ENCODE results near the gene NECTIN1. TPM values are rescaled to one million over a fixed set of nuclear protein-coding genes. Genes with fewer than 3 reads are reported as not detected.

The NECTIN1 gene
- total RNA-seq, 4 donors from 2014 or later = 112 to 176 (median 164) TPM

- WGBS = 71% methylated on average over 13 of the region's 13 CpGs
- Histone ChIP-seq H3K4me1 (peaks cover 4% of the 10 kb centered on the region), H3K27ac (no peak overlapping the region), H3K27me3 (no peaks in the 10 kb centered on the region), H3K36me3 (no peaks in the 10 kb centered on the region), H3K4me3 (no peak overlapping the region), H3K9me3 (no peaks in the 10 kb centered on the region)
- DNase-seq (ENCODE audit: low spot score in 2 of 2) = no peak
- TF ChIP-seq POLR2AphosphoS5 (IDR thresholded peaks at IDR 0.05) (no peak), CTCF (IDR thresholded peaks at IDR 0.05) (no peak), POLR2A (IDR thresholded peaks at IDR 0.05) (no peak), EP300 (IDR thresholded peaks at IDR 0.05) (no peak)
These were observed 111.7 kb downstream of the NECTIN1 start for GRCh38 chr11:119617340-119617713.

- H3K27ac ChIP-seq = no peak overlapping the region
- H3K27me3 ChIP-seq = no peaks in the 10 kb centered on the region
- 85% methylated on average over 9 of the region's 9 CpGs for WGBS
- peaks cover 4% of the 10 kb centered on the region for H3K4me1 ChIP-seq
- TF ChIP-seq POLR2A (IDR thresholded peaks at IDR 0.05) (no peak), POLR2AphosphoS5 (IDR thresholded peaks at IDR 0.05) (no peak), EP300 (IDR thresholded peaks at IDR 0.05) (no peak), CTCF (IDR thresholded peaks at IDR 0.05) (no peak)
- H3K9me3 ChIP-seq = no peaks in the 10 kb centered on the region
- no peak overlapping the region for H3K4me3 ChIP-seq
- DNase-seq (ENCODE audit: low spot score in 2 of 2) = no peak
- no peaks in the 10 kb centered on the region for H3K36me3 ChIP-seq
These were observed 112.2 kb downstream of the NECTIN1 start for GRCh38 chr11:119616586-119617339.

- Histone ChIP-seq H3K27me3 (no peaks in the 10 kb centered on the region), H3K4me3 (no peak overlapping the region), H3K27ac (no peak overlapping the region), H3K4me1 (peaks cover 4% of the 10 kb centered on the region), H3K36me3 (no peaks in the 10 kb centered on the region), H3K9me3 (no peaks in the 10 kb centered on the region)
- no peak for TF ChIP-seq POLR2A (IDR thresholded peaks at IDR 0.05)
- no peak for TF ChIP-seq POLR2AphosphoS5 (IDR thresholded peaks at IDR 0.05)
- no peak for TF ChIP-seq CTCF (IDR thresholded peaks at IDR 0.05)
- no peak for TF ChIP-seq EP300 (IDR thresholded peaks at IDR 0.05)
- no peak for DNase-seq (ENCODE audit: low spot score in 2 of 2)
These were observed 113.2 kb downstream of the NECTIN1 start for GRCh38 chr11:119615882-119616196.

GRCh38 chr11:119615003-119615881 is 113.8 kb downstream of the NECTIN1 start:
- WGBS = 78% methylated on average over 8 of the region's 9 CpGs
- Histone ChIP-seq H3K36me3 (no peaks in the 10 kb centered on the region), H3K9me3 (no peaks in the 10 kb centered on the region), H3K27ac (no peak overlapping the region), H3K4me3 (no peak overlapping the region), H3K4me1 (peaks cover 4% of the 10 kb centered on the region), H3K27me3 (no peaks in the 10 kb centered on the region)
- no peak for DNase-seq (ENCODE audit: low spot score in 2 of 2)
- TF ChIP-seq EP300 (IDR thresholded peaks at IDR 0.05) (no peak), POLR2A (IDR thresholded peaks at IDR 0.05) (no peak), CTCF (IDR thresholded peaks at IDR 0.05) (no peak), POLR2AphosphoS5 (IDR thresholded peaks at IDR 0.05) (no peak)
